Activated T-cell treated with anti-CD3 and anti-CD28 coated beads, Interleukin-2, amount 50 U/mL, for 48 hours (primary cell): ENCODE results near the gene ABCF1.

ENCODE experiments used
- DNase-seq, 2 experiments: peaks; one replicate each; pipeline ENCODE4 v3.0.0-alpha.2; 2020

ABCF1 gene

DNA sequence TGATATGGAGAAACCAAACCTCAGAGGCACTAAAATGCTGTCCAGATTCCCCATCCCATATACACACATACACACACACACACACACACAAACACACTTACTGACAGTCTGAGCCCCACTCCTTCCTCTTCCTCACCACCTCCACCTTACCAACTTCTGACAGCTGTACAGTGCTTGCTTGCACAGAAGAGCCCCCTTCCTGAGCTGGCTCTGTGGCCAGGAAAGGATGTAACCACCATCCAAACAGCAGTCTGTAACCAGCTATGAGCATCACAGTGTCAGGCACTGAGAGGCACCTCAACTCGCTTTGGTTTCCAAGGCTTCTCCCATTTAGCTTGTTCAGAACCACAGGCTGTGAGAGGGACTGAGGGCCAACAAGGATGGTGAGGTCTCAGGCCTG, 69.8 kb downstream of the ABCF1 start:
- no peak for DNase-seq
